Thoracic aorta (tissue), 2 donors: Measurements from ENCODE around the gene SORBS1. TPM values are rescaled to one million over a fixed set of nuclear protein-coding genes. Genes with fewer than 3 reads are reported as not detected.
A peak's percentile ranks its signal among the peaks of the same experiment; 100 is the strongest.

Experiments used
- ATAC-seq: fragments of 150-250 bp; one replicate; pipeline ENCODE4 v1.8.0; 2017; ENCODE audit warnings: low read depth; ENCODE audit not compliant: insufficient number of reproducible peaks, low FRiP score
- DNase-seq: peaks from one replicate; pipeline ENCODE4 v3.0.0-alpha.2; 2020; ENCODE audit warnings: low spot score
- H3K27ac ChIP-seq, 2 donors: fragments of 200-600 bp; sonication (generic); 1 replicate in 1 of 2; 2 replicates in 1 of 2; pipeline ENCODE4 v1.5.1; 2016; ENCODE audit warnings: mild to moderate bottlenecking in 2 of 2, moderate library complexity in 2 of 2
- H3K27me3 ChIP-seq: fragments of 200-600 bp; sonication (generic); replicated peaks from 2 replicates; pipeline ENCODE4 v1.6.0; 2016; ENCODE audit warnings: mild to moderate bottlenecking; ENCODE audit not compliant: insufficient read depth
- H3K36me3 ChIP-seq: fragments of 200-600 bp; sonication (generic); one replicate; pipeline ENCODE4 v1.5.1; 2016
- H3K4me1 ChIP-seq, 2 donors: fragments of 200-600 bp; sonication (generic); 1 replicate in 1 of 2; 2 replicates in 1 of 2; pipeline versions ENCODE4 v1.5.1 to v1.6.0; 2016; ENCODE audit warnings: low read depth in 2 of 2, mild to moderate bottlenecking in 1 of 2; ENCODE audit not compliant: control insufficient read depth in 1 of 2
- H3K4me3 ChIP-seq: fragments of 200-600 bp; sonication (generic); 2 replicates; pipeline ENCODE4 v1.5.1; 2016; ENCODE audit warnings: mild to moderate bottlenecking
- H3K9me3 ChIP-seq: fragments of 200-600 bp; sonication (generic); 2 replicates; pipeline ENCODE4 v1.5.1; 2016
- total RNA-seq, 2 donors: library from RNA; depleted of rRNA; stranded (reverse); fragments of >200 nt; gene quantifications; one replicate each; pipeline versions ENCODE4 v1.1.0 to v1.2.3, GENCODE V29; 2016
- TF ChIP-seq, protein P1 (sequence below): fragments of 200-600 bp; sonication (generic); IDR thresholded peaks from one replicate; pipeline ENCODE4 v1.5.1; 2019; ENCODE audit warnings: antibody characterized with exemption

SORBS1 gene
- total RNA-seq, 2 donors from 2014 or later, result 1,110 to 1,659 TPM

DNA sequence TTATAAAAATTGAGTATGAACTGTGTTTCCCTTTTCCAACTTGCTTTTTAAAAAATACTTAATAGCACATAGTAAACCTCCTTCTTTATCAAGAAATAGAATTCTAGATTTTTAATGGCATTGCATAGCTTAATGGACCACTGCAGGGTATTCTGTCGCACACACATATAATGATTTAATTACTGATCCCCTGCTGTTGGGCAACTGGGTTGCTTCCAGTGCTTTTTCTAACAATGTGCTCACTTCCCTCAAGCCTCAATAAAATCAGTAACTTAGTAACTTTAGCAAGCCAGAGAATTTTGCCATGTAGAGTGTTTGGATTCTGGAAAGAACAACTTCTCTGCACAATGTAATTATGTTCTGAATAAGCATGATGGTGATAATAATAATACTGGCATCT lies 221.3 kb downstream of the SORBS1 start:
- H3K4me3 ChIP-seq, result no peak overlapping the region
- H3K27ac ChIP-seq, result no peak overlapping the region
- no peaks in the 10 kb centered on the region for H3K9me3 ChIP-seq
- H3K27me3 ChIP-seq, result no peaks in the 10 kb centered on the region
- ATAC-seq (no peak), DNase-seq (no peak)
- peaks cover 80% of the 10 kb centered on the region for H3K36me3 ChIP-seq
- TF ChIP-seq, protein P1, sequence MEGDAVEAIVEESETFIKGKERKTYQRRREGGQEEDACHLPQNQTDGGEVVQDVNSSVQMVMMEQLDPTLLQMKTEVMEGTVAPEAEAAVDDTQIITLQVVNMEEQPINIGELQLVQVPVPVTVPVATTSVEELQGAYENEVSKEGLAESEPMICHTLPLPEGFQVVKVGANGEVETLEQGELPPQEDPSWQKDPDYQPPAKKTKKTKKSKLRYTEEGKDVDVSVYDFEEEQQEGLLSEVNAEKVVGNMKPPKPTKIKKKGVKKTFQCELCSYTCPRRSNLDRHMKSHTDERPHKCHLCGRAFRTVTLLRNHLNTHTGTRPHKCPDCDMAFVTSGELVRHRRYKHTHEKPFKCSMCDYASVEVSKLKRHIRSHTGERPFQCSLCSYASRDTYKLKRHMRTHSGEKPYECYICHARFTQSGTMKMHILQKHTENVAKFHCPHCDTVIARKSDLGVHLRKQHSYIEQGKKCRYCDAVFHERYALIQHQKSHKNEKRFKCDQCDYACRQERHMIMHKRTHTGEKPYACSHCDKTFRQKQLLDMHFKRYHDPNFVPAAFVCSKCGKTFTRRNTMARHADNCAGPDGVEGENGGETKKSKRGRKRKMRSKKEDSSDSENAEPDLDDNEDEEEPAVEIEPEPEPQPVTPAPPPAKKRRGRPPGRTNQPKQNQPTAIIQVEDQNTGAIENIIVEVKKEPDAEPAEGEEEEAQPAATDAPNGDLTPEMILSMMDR, result no peak
- H3K4me1 ChIP-seq, result peaks cover 23 to 50% of the 10 kb centered on the region in 2 donors

DNA sequence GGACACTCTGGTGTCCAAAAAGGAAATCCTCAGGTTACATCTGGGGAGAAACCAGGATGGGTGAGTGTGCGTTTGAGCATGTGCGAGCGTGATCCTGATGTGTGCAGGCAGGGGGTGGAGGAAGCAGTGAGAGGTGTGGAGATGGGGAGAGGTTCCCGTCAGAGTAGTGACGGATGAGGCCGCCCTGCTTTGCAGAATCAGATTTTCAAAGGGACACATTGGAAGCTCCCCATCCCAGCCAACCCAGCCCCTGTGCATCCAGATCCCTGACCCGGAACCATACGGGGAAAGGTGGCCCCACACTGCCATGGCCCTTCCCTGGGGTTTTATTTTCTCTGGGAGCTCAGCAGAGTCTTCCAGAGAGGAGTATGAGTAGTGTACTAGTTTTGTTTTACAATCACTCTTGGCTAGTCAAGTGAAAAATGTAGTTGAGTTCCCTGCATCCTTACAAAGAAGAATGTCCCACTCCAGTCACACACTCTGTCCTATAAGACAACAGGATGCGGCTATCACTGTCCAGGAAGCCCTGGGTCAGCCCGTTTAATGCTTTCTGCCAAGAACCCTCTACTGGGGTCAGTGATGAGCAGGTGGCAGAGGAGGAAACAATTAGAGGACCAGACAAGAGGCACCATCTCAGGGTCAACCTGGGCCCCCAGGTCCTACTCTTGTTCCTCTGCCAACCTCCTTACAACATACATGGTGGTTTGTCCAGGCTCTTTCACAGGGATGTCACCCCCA lies 223.6 kb downstream of the SORBS1 start:
- Histone ChIP-seq H3K27ac (peak overlapping the region; percentile 97), H3K27me3 (no peaks in the 10 kb centered on the region), H3K36me3 (peaks cover 82% of the 10 kb centered on the region), H3K4me1 (peaks cover 33 to 72% of the 10 kb centered on the region in 2 donors), H3K9me3 (no peaks in the 10 kb centered on the region), H3K4me3 (no peak overlapping the region)
- no peak for DNase-seq
- no peak for ATAC-seq
- TF ChIP-seq, protein P1, result no peak

DNA sequence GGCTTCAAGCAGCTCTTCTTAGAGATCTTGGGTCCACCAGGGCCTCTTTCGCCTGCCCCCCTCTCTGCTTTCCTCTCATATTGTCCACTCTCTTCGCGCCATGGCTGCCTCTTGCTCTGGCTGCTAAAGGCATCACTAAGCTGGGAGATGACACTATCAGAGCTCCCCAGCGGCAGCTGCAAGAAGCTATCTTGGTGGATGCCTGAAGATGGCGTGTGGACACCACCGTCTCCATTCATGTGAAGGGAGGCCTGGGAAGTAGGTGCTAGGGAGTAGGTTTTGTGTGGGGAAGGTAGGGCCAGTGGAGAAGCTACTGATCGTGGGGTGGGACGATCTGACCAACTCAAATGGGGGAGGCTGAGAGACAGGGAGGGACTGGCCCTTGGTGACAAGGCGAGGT lies 224.5 kb downstream of the SORBS1 start:
- Histone ChIP-seq H3K4me1 (peaks cover 33 to 81% of the 10 kb centered on the region in 2 donors), H3K4me3 (no peak overlapping the region), H3K9me3 (no peaks in the 10 kb centered on the region), H3K36me3 (peaks cover 86% of the 10 kb centered on the region), H3K27me3 (no peaks in the 10 kb centered on the region), H3K27ac (peak overlapping the region; percentile 97)
- ATAC-seq, result no peak
- no peak for DNase-seq
- TF ChIP-seq, protein P1, result no peak

DNA sequence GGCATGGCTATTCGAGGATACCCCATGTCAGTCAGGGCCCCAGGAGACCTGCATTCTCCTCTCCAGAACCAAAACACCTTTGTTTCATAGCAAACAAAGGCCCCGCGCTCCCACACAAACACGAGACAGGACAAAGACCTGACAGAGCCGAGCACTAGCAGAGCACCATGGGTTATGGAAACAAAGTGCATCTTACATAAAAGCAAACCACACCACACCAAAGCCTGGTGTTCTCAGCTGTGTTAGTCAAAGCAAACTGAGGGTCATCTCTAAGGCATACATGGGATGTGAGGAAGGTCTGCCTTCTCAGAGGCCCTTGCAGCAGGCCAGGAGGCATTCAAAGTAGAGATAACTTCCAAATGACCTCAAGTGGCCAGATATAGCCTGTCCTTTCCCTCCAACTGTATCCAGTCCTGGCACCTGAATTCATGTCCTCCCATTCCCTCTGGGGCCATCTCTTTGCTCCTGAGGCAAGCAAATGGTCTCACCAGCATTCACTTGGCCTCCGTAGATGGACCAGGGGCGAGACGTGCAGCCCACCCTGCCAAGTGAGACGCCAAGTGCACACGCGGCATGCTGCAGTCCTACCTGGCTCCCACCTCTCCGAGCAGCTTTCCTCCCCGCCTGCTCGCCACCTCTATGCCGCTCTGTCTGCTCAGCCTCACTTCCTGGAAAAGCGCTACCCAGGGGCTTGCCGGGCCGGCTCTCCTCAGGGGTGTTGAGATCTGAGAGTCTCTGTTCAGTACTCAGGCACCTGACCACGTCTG lies 225.1 kb downstream of the SORBS1 start:
- H3K27me3 ChIP-seq, result no peaks in the 10 kb centered on the region
- DNase-seq (no peak), ATAC-seq (no peak)
- H3K27ac ChIP-seq, result peak overlapping the region; percentile 97
- H3K36me3 ChIP-seq, result peaks cover 86% of the 10 kb centered on the region
- H3K4me3 ChIP-seq, result no peak overlapping the region
- TF ChIP-seq, protein P1, result no peak
- peaks cover 33 to 87% of the 10 kb centered on the region in 2 donors for H3K4me1 ChIP-seq
- H3K9me3 ChIP-seq, result no peaks in the 10 kb centered on the region

DNA sequence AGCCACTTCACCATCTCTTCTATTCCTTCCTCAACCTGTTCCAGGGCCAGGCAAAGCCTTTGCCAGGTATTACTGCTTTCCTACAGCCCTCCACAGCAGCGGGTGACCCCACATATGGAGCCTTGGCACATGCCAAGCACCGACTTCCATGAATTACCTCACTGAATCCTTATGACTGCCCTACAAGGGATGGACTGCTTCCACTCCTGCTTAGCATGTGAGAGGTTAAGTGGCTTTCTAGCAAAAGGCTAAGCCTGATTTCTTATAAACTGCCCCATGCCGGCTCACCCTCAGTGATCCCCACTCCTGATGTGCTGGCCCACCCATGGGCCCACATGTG lies 226.4 kb downstream of the SORBS1 start:
- H3K4me3 ChIP-seq, result peak overlapping the region; percentile 2
- DNase-seq, result no peak
- H3K27ac ChIP-seq, result peak overlapping the region; percentile 97
- TF ChIP-seq, protein P1, result no peak
- ATAC-seq, result no peak
- H3K4me1 ChIP-seq, result peaks cover 33 to 95% of the 10 kb centered on the region in 2 donors
- peaks cover 76% of the 10 kb centered on the region for H3K36me3 ChIP-seq
- H3K9me3 ChIP-seq, result no peaks in the 10 kb centered on the region
- no peaks in the 10 kb centered on the region for H3K27me3 ChIP-seq
